Fibroblast of villous mesenchyme (primary cell): Measurements from ENCODE around the gene ILK. TPM values are rescaled to one million over a fixed set of nuclear protein-coding genes. Genes with fewer than 3 reads are reported as not detected.

ENCODE experiments used
- DNase-seq: peaks from one replicate; pipeline ENCODE4 v3.0.0-alpha.2; 2010; ENCODE audit warnings: low read depth
- H3K4me3 ChIP-seq: 2 replicates; pipeline ENCODE4 v1.5.1; 2011; ENCODE audit warnings: low read depth, mild to moderate bottlenecking, low read length
- CTCF ChIP-seq: IDR thresholded peaks from 2 replicates; pipeline ENCODE4 v1.5.1; 2012; ENCODE audit warnings: low read depth, mild to moderate bottlenecking, low read length; ENCODE audit not compliant: insufficient read depth
- total RNA-seq: library from RNA; depleted of rRNA; stranded (reverse); fragments of >200 nt; gene quantifications from 2 replicates; pipeline ENCODE4 v1.2.3, GENCODE V29; 2012

Gene ILK
- total RNA-seq = 298 and 323 TPM in 2 replicates

- H3K4me3 ChIP-seq = peak within 1 kb of the TSS; percentile 98
- TF ChIP-seq CTCF = peak; percentile 22
- DNase-seq = peak; percentile 88
Measured at GRCh38 chr11:6603287-6604080, at the start of gene ILK, which contains the start of gene RRP8. Gene ILK (plus strand): TSS chr11:6603774. CDS start chr11:6604272, 498 bp downstream. Gene RRP8 (minus strand): TSS chr11:6603616. CDS start chr11:6603502, 114 bp downstream.

- DNase-seq = no peak
- no peak overlapping the region for H3K4me3 ChIP-seq
- no peak for TF ChIP-seq CTCF
Measured at GRCh38 chr11:6554828-6555706, 48.5 kb upstream of the ILK start.

- no peak overlapping the region for H3K4me3 ChIP-seq
- DNase-seq = no peak
Measured at GRCh38 chr11:6556139-6556949, 47.2 kb upstream of the ILK start.

GRCh38 chr11:6557063-6557462 lies 46.5 kb upstream of the ILK start:
- no peak overlapping the region for H3K4me3 ChIP-seq
- no peak for DNase-seq
- no peak for TF ChIP-seq CTCF

More at GRCh38 chr11:6556139-6556949, 47.2 kb upstream of the ILK start:
- TF ChIP-seq CTCF = no peak

GRCh38 chr11:6557761-6558674 lies 45.6 kb upstream of the ILK start:
- no peak for TF ChIP-seq CTCF
- H3K4me3 ChIP-seq = no peak overlapping the region
- DNase-seq = no peak
